ENCODE results near the gene ELAPOR1. TPM values are rescaled to one million over a fixed set of nuclear protein-coding genes. Genes with fewer than 3 reads are reported as not detected.

Gene ELAPOR1
- total and polyA plus RNA-seq, 2 of the 4 experiments (the other 2 are of a cell fraction) = 0.54 to 1.6 TPM

GRCh38 chr1:109099938-109100773 lies 13.8 kb upstream of the ELAPOR1 start:
- peak overlapping the region; percentile 97 for H3K4ac ChIP-seq (ENCODE audit: low read depth, low read length)
- in situ Hi-C loops (cut with MboI; ENCODE audit: low sequenced_read_pairs) = no loop called here
- TF ChIP-seq SMC3 (IDR thresholded peaks at IDR 0.05; ENCODE audit: low read depth, low read length) = peak; percentile 79
- TF ChIP-seq MAZ (IDR thresholded peaks at IDR 0.05; ENCODE audit: borderline replicate concordance, low read depth, low read length) = peak; percentile 97
- TF ChIP-seq CHD1 (IDR thresholded peaks at IDR 0.05; ENCODE audit: low read depth, low read length) = no peak
- TF ChIP-seq MAFK (IDR thresholded peaks at IDR 0.05; ENCODE audit: low read depth, low read length) = no peak
- TF ChIP-seq CTCF (conservative IDR thresholded peaks at IDR 0.05; ENCODE audit: low read depth, low read length) = peak; percentile 91
- no peak for TF ChIP-seq USF2 (IDR thresholded peaks at IDR 0.05; ENCODE audit: low read depth, low read length)
- no peak for TF ChIP-seq CEBPB (IDR thresholded peaks at IDR 0.05; ENCODE audit: low read depth, low read length)
- no peak for TF ChIP-seq RFX5 (IDR thresholded peaks at IDR 0.05; ENCODE audit: low read depth, low read length)
- peak; percentile 58 for TF ChIP-seq RAD21 (IDR thresholded peaks at IDR 0.05; ENCODE audit: low read length)
- TF ChIP-seq POLR2A (IDR thresholded peaks at IDR 0.05; ENCODE audit: low read depth, low read length) = peak; percentile 99
- TF ChIP-seq ELK1 (IDR thresholded peaks at IDR 0.05; ENCODE audit: borderline replicate concordance, low read depth, low read length) = no peak
- TF ChIP-seq FOS (IDR thresholded peaks at IDR 0.05; ENCODE audit: low read depth, low read length) = no peak
- peak; percentile 7; the same call in 1 of the 2 replicates for TF ChIP-seq NFE2L2 (IDR thresholded peaks at IDR 0.05; ENCODE audit: low read depth, low read length)

More at GRCh38 chr1:109099938-109100773, 13.8 kb upstream of the ELAPOR1 start:
- no peaks in the 10 kb centered on the region for H3K4me1 ChIP-seq (ENCODE audit: control insufficient read depth, insufficient read depth, low read length)
- peak overlapping the region; percentile 96 for H2AK5ac ChIP-seq (ENCODE audit: low read depth, low read length)
- dilution Hi-C loops (cut with HindIII; ENCODE audit: low sequenced_read_pairs, unreplicated experiment) (no loop called here), intact Hi-C loops (cut with micrococcal nuclease) (loop anchor here (1.0 to 5.0 kb wide), 2 partner anchors 24 to 92 kb away; partner anchors contain the start of gene TAF13)
- H2AK9ac ChIP-seq (replicated peaks; ENCODE audit: low read depth, low read length, poor library complexity) = peak overlapping the region; percentile 99
- H2AFZ ChIP-seq (replicated peaks; ENCODE audit: low read length, poor library complexity) = peak overlapping the region; percentile 95
- H3K9me3 ChIP-seq (ENCODE audit: control insufficient read depth, insufficient read depth, low read length) = no peaks in the 10 kb centered on the region
- peaks cover 17 to 50% of the 10 kb centered on the region in 2 experiments for H3K79me1 ChIP-seq (ENCODE audit: low read depth in 1 of 2, low read length in 2 of 2)
- 1% methylated on average over 18 of the region's 77 CpGs; no CpG with 5 or more reads in 1 of the 2 experiments for WGBS, 2 experiments (ENCODE audit: extremely low coverage in 2 of 2, insufficient read length in 1 of 2)
- peak overlapping the region; percentile 89 for H3K27ac ChIP-seq (ENCODE audit: insufficient read depth, low read length)
- ATAC-seq (ENCODE audit: low read depth) (peak; percentile 98), DNase-seq (peak; percentile 97)
- H3K23ac ChIP-seq (ENCODE audit: low read depth, low read length) = peak overlapping the region; percentile 98
- POLR2A ChIA-PET (ENCODE audit: unreplicated experiment) = interaction anchor here (0.5 to 1.6 kb wide), 6 partner anchors 10 to 497 kb away, joined by 3 to 6 read pairs (median 4); partner anchors contain the start of gene WDR47
- peak overlapping the region; percentile 77 for H3K4me3 ChIP-seq (ENCODE audit: insufficient read depth, low read depth, low read length)
- no peaks in the 10 kb centered on the region for H3K27me3 ChIP-seq (ENCODE audit: control insufficient read depth, insufficient read depth, low read length)
- peaks cover 2% of the 10 kb centered on the region; the same call in 1 of the 2 replicates for H3K36me3 ChIP-seq (ENCODE audit: control insufficient read depth, insufficient read depth, low read length)
- H3K18ac ChIP-seq (ENCODE audit: low read depth, low read length) = peak overlapping the region; percentile 55; the same call in 1 of the 2 replicates
- CTCF ChIA-PET = interaction anchor here (0.6 to 2.4 kb wide), 12 partner anchors 9 to 423 kb away, joined by 3 to 13 read pairs (median 3); partner anchors contain the start of gene TMEM167B
- H2BK5ac ChIP-seq (ENCODE audit: low read depth, low read length, poor library complexity, severe bottlenecking) = peak overlapping the region; percentile 85
- peak overlapping the region; percentile 92 for H3K9ac ChIP-seq (ENCODE audit: low read depth, low read length)
- H4K20me1 ChIP-seq (ENCODE audit: insufficient read depth, low read length) = peaks cover 7% of the 10 kb centered on the region; the same call in 1 of the 2 replicates
- H2BK20ac ChIP-seq (ENCODE audit: low read depth, low read length) = peak overlapping the region; percentile 94
- BruUV-seq (replicated peaks) = TSS peak; percentile 72
- H2BK15ac ChIP-seq (ENCODE audit: low read depth, low read length) = peak overlapping the region; percentile 95; the same call in 1 of the 3 replicates
- peak overlapping the region; percentile 95 for H2BK120ac ChIP-seq (ENCODE audit: low read depth, low read length)
- peak overlapping the region; percentile 91 for H3K4me2 ChIP-seq (ENCODE audit: low read depth, low read length)
- peak overlapping the region; percentile 99 for H3K14ac ChIP-seq (replicated peaks; ENCODE audit: low read depth, low read length)
- peak overlapping the region; percentile 69 for H4K5ac ChIP-seq (ENCODE audit: low read depth, low read length)
- peaks cover 4% of the 10 kb centered on the region for H3K9me1 ChIP-seq (ENCODE audit: insufficient read depth, low read length)
- peak overlapping the region; percentile 83; the same call in 1 of the 2 replicates for H4K91ac ChIP-seq (ENCODE audit: insufficient read depth, low read depth, low read length)
- peak overlapping the region; percentile 55 to 96 for H4K8ac ChIP-seq (ENCODE audit: low read depth in 2 of 2, low read length in 2 of 2)
- H3K56ac ChIP-seq (ENCODE audit: extremely low read depth, insufficient read depth, low read length) = peak overlapping the region; percentile 86

Measured in IMR-90 (cell line).